ENCODE measurements around the gene BANF2. TPM values are rescaled to one million over a fixed set of nuclear protein-coding genes. Genes with fewer than 3 reads are reported as not detected.
A peak's percentile ranks its signal among the peaks of the same experiment; 100 is the strongest.

BANF2 gene
- total and polyA plus RNA-seq, 2 of the 4 experiments (the other 2 are of a cell fraction) = not detected

GRCh38 chr20:17654649-17655285 lies 45.0 kb upstream of the BANF2 start:
- peak overlapping the region; percentile 17 for H2BK5ac ChIP-seq (ENCODE audit: low read depth, low read length, poor library complexity, severe bottlenecking)
- no peak overlapping the region for H3K18ac ChIP-seq (ENCODE audit: low read depth, low read length)
- H3K9me1 ChIP-seq (ENCODE audit: insufficient read depth, low read length) = peaks cover 26% of the 10 kb centered on the region
- no TSS peak for BruUV-seq (replicated peaks)
- H3K4me1 ChIP-seq (ENCODE audit: control insufficient read depth, insufficient read depth, low read length) = peaks cover 42% of the 10 kb centered on the region
- TF ChIP-seq RAD21 (IDR thresholded peaks at IDR 0.05; ENCODE audit: low read length) (peak; percentile 65), BHLHE40 (IDR thresholded peaks at IDR 0.05; ENCODE audit: low read depth, low read length) (no peak), SMC3 (IDR thresholded peaks at IDR 0.05; ENCODE audit: low read depth, low read length) (peak; percentile 78), CTCF (conservative IDR thresholded peaks at IDR 0.05; ENCODE audit: low read depth, low read length) (peak; percentile 76)
- dilution Hi-C loops (cut with HindIII; ENCODE audit: low sequenced_read_pairs, unreplicated experiment) = no loop called here
- no peaks in the 10 kb centered on the region for H3K27me3 ChIP-seq (ENCODE audit: control insufficient read depth, insufficient read depth, low read length)
- no peak overlapping the region for H2BK120ac ChIP-seq (ENCODE audit: low read depth, low read length)
- H3K23ac ChIP-seq (ENCODE audit: low read depth, low read length) = peak overlapping the region; percentile 27; the same call in 1 of the 2 replicates
- peaks cover 7% of the 10 kb centered on the region; the same call in 1 of the 2 replicates for H3K9me3 ChIP-seq (ENCODE audit: control insufficient read depth, insufficient read depth, low read length)
- no peak overlapping the region for H2AFZ ChIP-seq (replicated peaks; ENCODE audit: low read length, poor library complexity)
- POLR2A ChIA-PET (ENCODE audit: unreplicated experiment) = no interaction called here
- peaks cover 26 to 90% of the 10 kb centered on the region in 2 experiments for H3K79me1 ChIP-seq (ENCODE audit: low read depth in 1 of 2, low read length in 2 of 2)
- H3K9ac ChIP-seq (ENCODE audit: low read depth, low read length) = no peak overlapping the region
- in situ Hi-C loops (cut with MboI; ENCODE audit: low sequenced_read_pairs) = no loop called here
- H3K14ac ChIP-seq (replicated peaks; ENCODE audit: low read depth, low read length) = no peak overlapping the region
- H2AK9ac ChIP-seq (replicated peaks; ENCODE audit: low read depth, low read length, poor library complexity) = no peak overlapping the region
- no CpG with 5 or more reads among the region's 7 CpGs for WGBS, 2 experiments (ENCODE audit: extremely low coverage in 2 of 2, insufficient read length in 1 of 2)
- H3K4ac ChIP-seq (ENCODE audit: low read depth, low read length) = peak overlapping the region; percentile 8; the same call in 1 of the 2 replicates
- no peak overlapping the region for H4K91ac ChIP-seq (ENCODE audit: insufficient read depth, low read depth, low read length)
- no peak overlapping the region for H3K4me2 ChIP-seq (ENCODE audit: low read depth, low read length)
- no peak overlapping the region for H4K5ac ChIP-seq (ENCODE audit: low read depth, low read length)
- no peak overlapping the region for H2BK15ac ChIP-seq (ENCODE audit: low read depth, low read length)
- CTCF ChIA-PET = interaction anchor here (0.6 to 1.4 kb wide), 9 partner anchors 13 to 279 kb away, joined by 3 to 7 read pairs (median 3); no protein-coding TSS in a partner anchor
- H2BK20ac ChIP-seq (ENCODE audit: low read depth, low read length) = no peak overlapping the region
- DNase-seq (peak; percentile 52), ATAC-seq (ENCODE audit: low read depth) (0 out of 2 replicates have a peak, but pooled peaks have one; percentile 23)
- no peak overlapping the region for H3K56ac ChIP-seq (ENCODE audit: extremely low read depth, insufficient read depth, low read length)
- peak overlapping the region in 1 of 2 experiments; percentile 33; a peak in 1 of 4 replicates for H4K8ac ChIP-seq (ENCODE audit: low read depth in 2 of 2, low read length in 2 of 2)
- peaks cover 60% of the 10 kb centered on the region for H3K36me3 ChIP-seq (ENCODE audit: control insufficient read depth, insufficient read depth, low read length)
- H3K4me3 ChIP-seq (ENCODE audit: insufficient read depth, low read depth, low read length) = no peak overlapping the region
- 0 out of 2 replicates have a peak overlapping the region, but pooled peaks have one; percentile 2 for H2AK5ac ChIP-seq (ENCODE audit: low read depth, low read length)
- H3K27ac ChIP-seq (ENCODE audit: insufficient read depth, low read length) = peak overlapping the region; percentile 25; the same call in 1 of the 2 replicates
- H4K20me1 ChIP-seq (ENCODE audit: insufficient read depth, low read length) = peaks cover 94% of the 10 kb centered on the region
- intact Hi-C loops (cut with micrococcal nuclease) = loop anchor here (1.0 to 5.0 kb wide), 2 partner anchors 244 to 283 kb away; no protein-coding TSS in a partner anchor

All from IMR-90 (cell line).